CD14-positive monocyte (primary cell): ENCODE measurements around the gene COL12A1. TPM values are rescaled to one million over a fixed set of nuclear protein-coding genes. Genes with fewer than 3 reads are reported as not detected.

Experiments used
- DNase-seq, 3 donors: peaks; one replicate each; pipeline ENCODE4 v3.0.0-alpha.2; 2011 to 2022
- H2AFZ ChIP-seq: 2 replicates; pipeline ENCODE4 v1.6.0; 2012; ENCODE audit warnings: mild to moderate bottlenecking, low read depth, low read length, inconsistent platforms; ENCODE audit not compliant: insufficient read depth, poor library complexity, severe bottlenecking
- H3K27ac ChIP-seq, 2 donors: 1 replicate in 1 of 2; 2 replicates in 1 of 2; pipeline ENCODE4 v1.5.1; 2012 to 2013; ENCODE audit warnings: low read length in 2 of 2, control low read depth in 1 of 2, inconsistent platforms in 1 of 2, low read depth in 1 of 2, mild to moderate bottlenecking in 1 of 2
- H3K27me3 ChIP-seq, 2 donors: one replicate each; pipeline versions ENCODE4 v1.6.0 to v1.6.1; 2011 to 2013; ENCODE audit warnings: low read length in 2 of 2; ENCODE audit not compliant: control insufficient read depth in 2 of 2, insufficient read depth in 2 of 2
- H3K36me3 ChIP-seq, 2 donors: replicated peaks in 1 of 2; 1 replicate in 1 of 2; 2 replicates in 1 of 2; pipeline versions ENCODE4 v1.5.1 to v1.6.1; 2012 to 2013; ENCODE audit warnings: low read length in 2 of 2, control low read depth in 1 of 2, inconsistent platforms in 1 of 2, mild to moderate bottlenecking in 1 of 2; ENCODE audit not compliant: insufficient read depth in 2 of 2, control insufficient read depth in 1 of 2
- H3K4me1 ChIP-seq, 2 donors: 1 replicate in 1 of 2; 2 replicates in 1 of 2; pipeline versions ENCODE4 v1.5.1 to v1.6.1; 2012 to 2013; ENCODE audit warnings: low read length in 2 of 2, control low read depth in 1 of 2, inconsistent platforms in 1 of 2, mild to moderate bottlenecking in 1 of 2, moderate library complexity in 1 of 2; ENCODE audit not compliant: insufficient read depth in 2 of 2, control insufficient read depth in 1 of 2
- H3K4me2 ChIP-seq: replicated peaks from 2 replicates; pipeline ENCODE3; 2012; ENCODE audit warnings: low read length, moderate library complexity, mild to moderate bottlenecking; ENCODE audit not compliant: poor library complexity, severe bottlenecking; ENCODE audit errors: extremely low read depth
- H3K4me3 ChIP-seq, 3 experiments: fragments of 200-600 bp in 1 of 3; sonication (generic) in 1 of 3; replicated peaks in 1 of 3; 1 replicate in 2 of 3; 2 replicates in 1 of 3; pipeline ENCODE4 v1.5.1; 2011 to 2013; ENCODE audit warnings: low read length in 3 of 3, mild to moderate bottlenecking in 3 of 3, control low read depth in 2 of 3, low read depth in 2 of 3, inconsistent platforms in 1 of 3, moderate library complexity in 1 of 3
- H3K79me2 ChIP-seq: 2 replicates; pipeline ENCODE4 v1.6.0; 2012; ENCODE audit warnings: mild to moderate bottlenecking, control low read depth, inconsistent platforms, low read length, moderate library complexity; ENCODE audit not compliant: insufficient read depth
- H3K9ac ChIP-seq: 2 replicates; pipeline ENCODE4 v1.6.0; 2017; ENCODE audit warnings: low read length, mild to moderate bottlenecking; ENCODE audit not compliant: insufficient read depth, poor library complexity, severe bottlenecking
- H3K9me3 ChIP-seq, 2 donors: replicated peaks in 1 of 2; 1 replicate in 1 of 2; 2 replicates in 1 of 2; pipeline versions ENCODE4 v1.5.1 to v1.6.1; 2012 to 2013; ENCODE audit warnings: low read length in 2 of 2, control low read depth in 1 of 2; ENCODE audit not compliant: control insufficient read depth in 1 of 2, insufficient read depth in 1 of 2
- H4K20me1 ChIP-seq: 2 replicates; pipeline ENCODE4 v1.6.0; 2012; ENCODE audit warnings: mild to moderate bottlenecking, low read length, control low read depth, moderate library complexity; ENCODE audit not compliant: insufficient read depth
- H3K27ac Mint-ChIP-seq, 7 donors: one replicate each; pipeline ENCODE4 v1.8.0; 2020; ENCODE audit warnings: mild to moderate bottlenecking in 7 of 7, mixed read lengths in 7 of 7, moderate library complexity in 6 of 7, inconsistent platforms in 2 of 7
- H3K27me3 Mint-ChIP-seq, 3 donors: one replicate each; pipeline ENCODE4 v1.8.0; 2021 to 2022; ENCODE audit warnings: low read depth in 3 of 3, mild to moderate bottlenecking in 3 of 3, mixed read lengths in 3 of 3, moderate library complexity in 3 of 3, inconsistent platforms in 1 of 3
- H3K36me3 Mint-ChIP-seq, 2 donors: one replicate each; pipeline ENCODE4 v1.8.0; 2020; ENCODE audit warnings: mixed read lengths in 2 of 2, inconsistent platforms in 1 of 2, mild to moderate bottlenecking in 1 of 2
- H3K4me1 Mint-ChIP-seq: one replicate; pipeline ENCODE4 v1.8.0; 2020; ENCODE audit warnings: mild to moderate bottlenecking, mixed read lengths
- H3K4me3 Mint-ChIP-seq, 2 donors: one replicate each; pipeline ENCODE4 v1.8.0; 2020; ENCODE audit warnings: mild to moderate bottlenecking in 2 of 2, mixed read lengths in 2 of 2, moderate library complexity in 1 of 2
- H3K9me3 Mint-ChIP-seq, 7 donors: one replicate each; pipeline ENCODE4 v1.8.0; 2020 to 2022; ENCODE audit warnings: mixed read lengths in 7 of 7, mild to moderate bottlenecking in 6 of 7, moderate library complexity in 6 of 7, inconsistent platforms in 2 of 7
- CTCF ChIP-seq: fragments of 200-600 bp; IDR thresholded peaks from one replicate; pipeline ENCODE4 v1.8.0; 2022; ENCODE audit warnings: antibody characterized with exemption, mild to moderate bottlenecking
- WGBS: methylation state at CpG from one replicate; pipeline ENCODE4 v1.1.5; 2013; ENCODE audit warnings: missing lambda C conversion rate; ENCODE audit not compliant: insufficient coverage; 5-methylcytosine and 5-hydroxymethylcytosine counted together
- intact Hi-C, 2 donors: fragments of 100-400 bp; cut with micrococcal nuclease; formaldehyde crosslinking; loops; one replicate each; pipeline versions ENCODE4 v1.15.0 to v1.15.1; 2023
- polyA plus RNA-seq, 3 donors: library from polyadenylated mRNA; depleted of rRNA in 1 of 3; unstranded in 2 of 3; stranded (reverse) in 1 of 3; fragments of 300-500 nt in 2 of 3; fragments of >200 nt in 1 of 3; fragmentation: Illumina TruSeq in 2 of 3; gene quantifications; 1 replicate in 2 of 3; 2 replicates in 1 of 3; pipeline ENCODE4 v1.2.3, GENCODE V29; 2012 to 2021

The COL12A1 gene
- polyA plus RNA-seq, 3 donors, result not detected

DNA sequence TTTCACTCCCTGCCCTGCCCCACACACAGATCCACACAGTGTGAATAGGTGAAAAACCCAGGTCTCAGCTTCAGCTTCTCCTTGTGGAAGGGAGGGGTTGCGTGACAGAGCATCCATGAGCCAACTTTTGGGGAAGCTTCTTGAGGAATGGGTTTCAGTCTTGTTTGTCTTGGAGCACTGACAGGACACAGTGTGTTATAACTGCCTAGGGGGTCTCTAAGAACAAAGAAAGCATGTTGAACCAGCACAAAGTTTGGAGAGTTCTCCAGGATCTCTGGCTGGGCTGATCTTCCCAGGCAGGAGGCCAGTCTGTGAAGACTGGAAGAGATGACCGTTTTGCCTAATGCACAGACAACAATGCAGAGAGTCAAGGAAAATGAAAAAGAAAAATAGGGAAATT, 164.5 kb downstream of the COL12A1 start:
- peaks cover 2 to 14% (median 6%) of the 10 kb centered on the region in 7 donors for H3K9me3 Mint-ChIP-seq
- no peaks in the 10 kb centered on the region for H3K4me1 Mint-ChIP-seq
- no peak overlapping the region for H3K27ac Mint-ChIP-seq
- intact Hi-C loops, result no loop called here
- Histone ChIP-seq H4K20me1 (no peaks in the 10 kb centered on the region), H3K79me2 (no peaks in the 10 kb centered on the region), H3K27me3 (no peaks in the 10 kb centered on the region), H3K36me3 (no peaks in the 10 kb centered on the region), H3K9ac (no peak overlapping the region), H3K4me1 (no peaks in the 10 kb centered on the region), H3K4me2 (no peak overlapping the region), H3K27ac (no peak overlapping the region), H3K9me3 (peaks cover 0 to 5% of the 10 kb centered on the region in 2 donors), H3K4me3 (no peak overlapping the region), H2AFZ (no peak overlapping the region)
- TF ChIP-seq CTCF, result no peak
- H3K27me3 Mint-ChIP-seq, result no peaks in the 10 kb centered on the region
- H3K36me3 Mint-ChIP-seq, result no peaks in the 10 kb centered on the region
- no peak overlapping the region for H3K4me3 Mint-ChIP-seq
- 67% methylated on average over 1 of the region's 2 CpGs for WGBS
- DNase-seq, result no peak

Other genes starting within 250 kb of the COL12A1 start
- gene COX7A2, start 37.7 kb upstream of the COL12A1 start, polyA plus RNA-seq, result 100 to 1,000 TPM; 175 to 846 (median 798) TPM
- 100 to 1,000 TPM in 1 of 3 donors, 10 to 100 TPM in 2; 12.2 to 101 (median 70.6) TPM for gene TMEM30A, start 78.7 kb upstream of the COL12A1 start, polyA plus RNA-seq